Fibroblast of lung (primary cell): ENCODE data around the gene AKT1S1.

ENCODE experiments used
- EZH2 ChIP-seq: IDR thresholded peaks from 2 replicates; pipeline ENCODE4 v1.5.1; 2012; ENCODE audit warnings: low read length, control low read depth, mild to moderate bottlenecking; ENCODE audit errors: missing control alignments
- TF ChIP-seq, protein P1 (sequence below), 2 donors: IDR thresholded peaks in 1 of 2; conservative IDR thresholded peaks in 1 of 2; 1 replicate in 1 of 2; 2 replicates in 1 of 2; pipeline ENCODE4 v1.5.1; 2011 to 2012; ENCODE audit warnings: low read length in 2 of 2, control low read depth in 1 of 2, inconsistent platforms in 1 of 2, low read depth in 1 of 2, mild to moderate bottlenecking in 1 of 2

DNA sequence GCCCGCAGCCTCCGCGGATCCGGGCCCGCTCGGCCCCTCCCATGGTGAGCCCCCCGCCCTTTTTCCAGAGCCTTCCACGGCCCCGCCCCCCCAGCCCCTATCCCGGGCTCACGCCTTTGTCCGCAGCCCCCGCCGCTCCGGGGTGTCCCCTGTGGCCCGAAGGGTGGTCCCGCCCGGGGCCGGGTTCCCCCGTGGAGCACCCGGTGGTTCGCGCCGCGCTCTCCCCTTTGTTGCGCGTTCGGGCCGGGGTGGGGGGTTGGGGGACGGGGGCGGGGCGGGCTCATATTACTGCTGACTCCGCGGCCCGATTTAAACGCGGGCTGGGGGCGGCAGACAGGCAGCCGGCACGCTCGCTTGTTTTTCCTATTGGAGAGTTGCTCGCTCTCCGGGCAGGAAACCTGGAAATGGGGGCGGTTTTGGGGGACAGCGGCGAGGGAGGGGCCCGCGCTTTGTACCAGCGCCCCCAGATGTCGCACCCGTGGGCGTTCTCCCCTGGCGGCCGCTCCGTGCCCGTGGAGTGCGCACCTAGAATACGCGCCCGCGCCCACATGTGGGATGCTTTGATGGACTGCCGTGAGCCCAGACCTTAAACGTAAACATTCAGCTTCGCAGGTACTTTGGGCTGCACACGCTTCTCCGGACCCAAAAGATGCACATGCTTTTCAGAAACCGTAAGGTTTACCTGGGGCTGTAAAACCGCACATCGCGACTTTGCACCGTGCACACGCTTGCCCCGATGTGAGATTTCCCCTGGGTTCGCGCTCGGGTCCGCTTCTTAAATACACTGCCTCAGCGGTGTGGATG is 25.5 kb downstream of the AKT1S1 start:
- TF ChIP-seq, protein P1, sequence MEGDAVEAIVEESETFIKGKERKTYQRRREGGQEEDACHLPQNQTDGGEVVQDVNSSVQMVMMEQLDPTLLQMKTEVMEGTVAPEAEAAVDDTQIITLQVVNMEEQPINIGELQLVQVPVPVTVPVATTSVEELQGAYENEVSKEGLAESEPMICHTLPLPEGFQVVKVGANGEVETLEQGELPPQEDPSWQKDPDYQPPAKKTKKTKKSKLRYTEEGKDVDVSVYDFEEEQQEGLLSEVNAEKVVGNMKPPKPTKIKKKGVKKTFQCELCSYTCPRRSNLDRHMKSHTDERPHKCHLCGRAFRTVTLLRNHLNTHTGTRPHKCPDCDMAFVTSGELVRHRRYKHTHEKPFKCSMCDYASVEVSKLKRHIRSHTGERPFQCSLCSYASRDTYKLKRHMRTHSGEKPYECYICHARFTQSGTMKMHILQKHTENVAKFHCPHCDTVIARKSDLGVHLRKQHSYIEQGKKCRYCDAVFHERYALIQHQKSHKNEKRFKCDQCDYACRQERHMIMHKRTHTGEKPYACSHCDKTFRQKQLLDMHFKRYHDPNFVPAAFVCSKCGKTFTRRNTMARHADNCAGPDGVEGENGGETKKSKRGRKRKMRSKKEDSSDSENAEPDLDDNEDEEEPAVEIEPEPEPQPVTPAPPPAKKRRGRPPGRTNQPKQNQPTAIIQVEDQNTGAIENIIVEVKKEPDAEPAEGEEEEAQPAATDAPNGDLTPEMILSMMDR (conservative IDR thresholded peaks at IDR 0.05 in 1 of 2, IDR thresholded peaks at IDR 0.05 in 1 of 2; ENCODE audit: low read depth in 1 of 2, low read length in 2 of 2), result no peak
- no peak for TF ChIP-seq EZH2
